ENCODE measurements around the gene LHFPL6.

Gene LHFPL6

GRCh38 chr13:39547108-39547507, 55.9 kb downstream of the LHFPL6 start:
- Mint-ChIP-seq H3K27ac (no peak overlapping the region), H3K9me3 (no peaks in the 10 kb centered on the region), H3K4me3 (no peak overlapping the region), H3K27me3 (peaks cover 13% of the 10 kb centered on the region), H3K4me1 (no peaks in the 10 kb centered on the region)
- no peak for ATAC-seq
- DNase-seq: no peak

GRCh38 chr13:39542361-39542760, 60.6 kb downstream of the LHFPL6 start:
- peaks cover 11% of the 10 kb centered on the region for H3K27me3 Mint-ChIP-seq
- ATAC-seq: no peak
- H3K9me3 Mint-ChIP-seq: no peaks in the 10 kb centered on the region
- H3K27ac Mint-ChIP-seq: no peak overlapping the region
- no peaks in the 10 kb centered on the region for H3K4me1 Mint-ChIP-seq
- no peak overlapping the region for H3K4me3 Mint-ChIP-seq
- DNase-seq: no peak

GRCh38 chr13:39540929-39541605, 61.9 kb downstream of the LHFPL6 start:
- Mint-ChIP-seq H3K27me3 (peaks cover 7% of the 10 kb centered on the region), H3K4me3 (no peak overlapping the region), H3K9me3 (no peaks in the 10 kb centered on the region), H3K27ac (no peak overlapping the region), H3K4me1 (no peaks in the 10 kb centered on the region)
- DNase-seq: no peak
- ATAC-seq: no peak

- ATAC-seq: no peak
- Mint-ChIP-seq H3K9me3 (no peaks in the 10 kb centered on the region), H3K4me3 (no peak overlapping the region), H3K27me3 (peaks cover 7% of the 10 kb centered on the region), H3K4me1 (no peaks in the 10 kb centered on the region), H3K27ac (no peak overlapping the region)
- no peak for DNase-seq
Observed at GRCh38 chr13:39538816-39539790, 63.9 kb downstream of the LHFPL6 start.

GRCh38 chr13:39536906-39537305, 66.1 kb downstream of the LHFPL6 start:
- Mint-ChIP-seq H3K27ac (no peak overlapping the region), H3K27me3 (peaks cover 12% of the 10 kb centered on the region), H3K9me3 (no peaks in the 10 kb centered on the region), H3K4me1 (no peaks in the 10 kb centered on the region), H3K4me3 (no peak overlapping the region)
- ATAC-seq (no peak), DNase-seq (no peak)

- DNase-seq: no peak
- no peaks in the 10 kb centered on the region for H3K4me1 Mint-ChIP-seq
- H3K27me3 Mint-ChIP-seq: peaks cover 14% of the 10 kb centered on the region
- H3K9me3 Mint-ChIP-seq: no peaks in the 10 kb centered on the region
- H3K4me3 Mint-ChIP-seq: no peak overlapping the region
- ATAC-seq: no peak
- no peak overlapping the region for H3K27ac Mint-ChIP-seq
Observed at GRCh38 chr13:39536274-39536673, 66.7 kb downstream of the LHFPL6 start.

GRCh38 chr13:39533651-39534150, 69.3 kb downstream of the LHFPL6 start:
- Mint-ChIP-seq H3K27me3 (peaks cover 14% of the 10 kb centered on the region), H3K27ac (no peak overlapping the region), H3K9me3 (no peaks in the 10 kb centered on the region), H3K4me3 (no peak overlapping the region), H3K4me1 (no peaks in the 10 kb centered on the region)
- DNase-seq (no peak), ATAC-seq (no peak)

- no peak overlapping the region for H3K4me3 Mint-ChIP-seq
- no peaks in the 10 kb centered on the region for H3K9me3 Mint-ChIP-seq
- DNase-seq (no peak), ATAC-seq (no peak)
- H3K27me3 Mint-ChIP-seq: peaks cover 12% of the 10 kb centered on the region
- H3K27ac Mint-ChIP-seq: no peak overlapping the region
- H3K4me1 Mint-ChIP-seq: no peaks in the 10 kb centered on the region
Observed at GRCh38 chr13:39531646-39532045, 71.3 kb downstream of the LHFPL6 start.

- H3K4me1 Mint-ChIP-seq: no peaks in the 10 kb centered on the region
- ATAC-seq (no peak), DNase-seq (no peak)
- H3K27ac Mint-ChIP-seq: no peak overlapping the region
- no peaks in the 10 kb centered on the region for H3K9me3 Mint-ChIP-seq
- peaks cover 7% of the 10 kb centered on the region for H3K27me3 Mint-ChIP-seq
- no peak overlapping the region for H3K4me3 Mint-ChIP-seq
Observed at GRCh38 chr13:39530916-39531315, 72.1 kb downstream of the LHFPL6 start.

- DNase-seq (no peak), ATAC-seq (no peak)
- Mint-ChIP-seq H3K4me3 (no peak overlapping the region), H3K9me3 (no peaks in the 10 kb centered on the region), H3K27me3 (peaks cover 19% of the 10 kb centered on the region), H3K4me1 (no peaks in the 10 kb centered on the region), H3K27ac (no peak overlapping the region)
Observed at GRCh38 chr13:39528661-39528980, 74.4 kb downstream of the LHFPL6 start.

- H3K27ac Mint-ChIP-seq: no peak overlapping the region
- H3K4me1 Mint-ChIP-seq: no peaks in the 10 kb centered on the region
- no peaks in the 10 kb centered on the region for H3K9me3 Mint-ChIP-seq
- DNase-seq: no peak
- no peak overlapping the region for H3K4me3 Mint-ChIP-seq
- ATAC-seq: no peak
- peaks cover 22% of the 10 kb centered on the region for H3K27me3 Mint-ChIP-seq
Observed at GRCh38 chr13:39527961-39528660, 74.9 kb downstream of the LHFPL6 start.

- Mint-ChIP-seq H3K27me3 (peaks cover 21% of the 10 kb centered on the region), H3K4me3 (no peak overlapping the region), H3K9me3 (no peaks in the 10 kb centered on the region), H3K4me1 (no peaks in the 10 kb centered on the region), H3K27ac (no peak overlapping the region)
- ATAC-seq: no peak
- DNase-seq: no peak
Observed at GRCh38 chr13:39527301-39527700, 75.7 kb downstream of the LHFPL6 start.

- no peak overlapping the region for H3K4me3 Mint-ChIP-seq
- DNase-seq: no peak
- H3K9me3 Mint-ChIP-seq: no peaks in the 10 kb centered on the region
- ATAC-seq: no peak
- H3K27ac Mint-ChIP-seq: no peak overlapping the region
- peaks cover 15% of the 10 kb centered on the region for H3K27me3 Mint-ChIP-seq
- no peaks in the 10 kb centered on the region for H3K4me1 Mint-ChIP-seq
Observed at GRCh38 chr13:39526499-39526898, 76.5 kb downstream of the LHFPL6 start.

GRCh38 chr13:39525506-39525905, 77.5 kb downstream of the LHFPL6 start:
- H3K9me3 Mint-ChIP-seq: no peaks in the 10 kb centered on the region
- no peak for ATAC-seq
- peaks cover 15% of the 10 kb centered on the region for H3K27me3 Mint-ChIP-seq
- DNase-seq: no peak
- H3K4me1 Mint-ChIP-seq: no peaks in the 10 kb centered on the region
- no peak overlapping the region for H3K27ac Mint-ChIP-seq
- H3K4me3 Mint-ChIP-seq: no peak overlapping the region

- H3K9me3 Mint-ChIP-seq: no peaks in the 10 kb centered on the region
- peaks cover 15% of the 10 kb centered on the region for H3K27me3 Mint-ChIP-seq
Observed at GRCh38 chr13:39524795-39525194, 78.2 kb downstream of the LHFPL6 start.

GRCh38 chr13:39522329-39522728, 80.7 kb downstream of the LHFPL6 start:
- no peak for ATAC-seq
- no peak for DNase-seq
- Mint-ChIP-seq H3K4me1 (no peaks in the 10 kb centered on the region), H3K27me3 (peaks cover 15% of the 10 kb centered on the region), H3K9me3 (no peaks in the 10 kb centered on the region), H3K27ac (no peak overlapping the region), H3K4me3 (no peak overlapping the region)

More at GRCh38 chr13:39524795-39525194, 78.2 kb downstream of the LHFPL6 start:
- no peak overlapping the region for H3K27ac Mint-ChIP-seq
- ATAC-seq (no peak), DNase-seq (no peak)
- H3K4me1 Mint-ChIP-seq: no peaks in the 10 kb centered on the region
- no peak overlapping the region for H3K4me3 Mint-ChIP-seq

Data from stimulated activated naive CD8-positive, alpha-beta T cell treated with anti-CD3 and anti-CD28 coated beads, Interleukin-15, amount 100 ng/mL, for 72 hours (primary cell).